H1 (cell line): ENCODE data around the gene GMCL2. TPM values are rescaled to one million over a fixed set of nuclear protein-coding genes. Genes with fewer than 3 reads are reported as not detected.

Source experiments
- CTCF ChIA-PET: fragments of 300-600 bp; sonication (Branson Sonifier 250); formaldehyde crosslinking; loops from one replicate; lab custom pipeline; 2021; ENCODE audit not compliant: partially characterized antibody; lab: Charles Lee
- POLR2A ChIA-PET: fragments of 300-600 bp; sonication (Branson Sonifier 250); formaldehyde crosslinking; loops from one replicate; lab custom pipeline; 2021; ENCODE audit warnings: inconsistent platforms; ENCODE audit not compliant: partially characterized antibody; lab: Charles Lee
- DNase-seq, 2 experiments: peaks; one replicate each; pipeline versions ENCODE4 v3.0.0 to v3.0.0-alpha.2; 2010 to 2022; ENCODE audit warnings: low spot score in 2 of 2, low read depth in 1 of 2, mixed read lengths in 1 of 2
- FAIRE-seq: peaks from 2 replicates; lab custom pipeline; 2011; peaks lifted over from hg19 to GRCh38; lab: Jason Lieb, UNC
- H2AFZ ChIP-seq: 2 replicates; pipeline ENCODE4 v1.8.1; 2012; ENCODE audit warnings: low read length, inconsistent platforms
- H2AK5ac ChIP-seq: 2 replicates; pipeline ENCODE4 v1.6.1; 2013; ENCODE audit warnings: low read depth, low read length
- H2BK120ac ChIP-seq: replicated peaks from 2 replicates; pipeline ENCODE3; 2013; ENCODE audit warnings: low read depth, low read length, inconsistent platforms
- H2BK12ac ChIP-seq: 2 replicates; pipeline ENCODE4 v1.6.1; 2013; ENCODE audit warnings: low read depth, low read length
- H2BK15ac ChIP-seq: 2 replicates; pipeline ENCODE4 v1.6.1; 2013; ENCODE audit warnings: low read length
- H2BK20ac ChIP-seq: 2 replicates; pipeline ENCODE4 v1.6.1; 2013; ENCODE audit warnings: low read length
- H2BK5ac ChIP-seq: 2 replicates; pipeline ENCODE4 v1.6.1; 2013; ENCODE audit warnings: low read depth, low read length
- H3K14ac ChIP-seq: 2 replicates; pipeline ENCODE4 v1.6.1; 2013; ENCODE audit warnings: inconsistent platforms; ENCODE audit not compliant: insufficient read length
- H3K18ac ChIP-seq: 2 replicates; pipeline ENCODE4 v1.6.1; 2013; ENCODE audit warnings: low read length; ENCODE audit errors: extremely low read depth
- H3K23ac ChIP-seq: 2 replicates; pipeline ENCODE4 v1.6.1; 2013; ENCODE audit warnings: inconsistent platforms; ENCODE audit not compliant: insufficient read length
- H3K23me2 ChIP-seq: 2 replicates; pipeline ENCODE4 v1.6.1; 2013; ENCODE audit warnings: low read depth, low read length
- H3K27ac ChIP-seq: 2 replicates; pipeline ENCODE4 v1.6.1; 2011; ENCODE audit warnings: low read depth, low read length, inconsistent platforms
- H3K27me3 ChIP-seq, 4 experiments: replicated peaks in 1 of 4; 1 replicate in 1 of 4; 2 replicates in 3 of 4; pipeline versions ENCODE4 v1.6.1 to v1.8.1; 2011 to 2013; ENCODE audit warnings: low read length in 3 of 4, mild to moderate bottlenecking in 3 of 4, inconsistent platforms in 2 of 4, mixed read lengths in 2 of 4, moderate library complexity in 1 of 4; ENCODE audit not compliant: control insufficient read depth in 3 of 4, insufficient read depth in 3 of 4; ENCODE audit errors: extremely low read depth in 1 of 4
- H3K36me3 ChIP-seq, 4 experiments: 2 replicates each; pipeline versions ENCODE4 v1.6.1 to v1.8.1; 2011 to 2013; ENCODE audit warnings: mild to moderate bottlenecking in 4 of 4, low read length in 3 of 4, moderate library complexity in 2 of 4, control low read depth in 1 of 4, inconsistent platforms in 1 of 4; ENCODE audit not compliant: insufficient read depth in 4 of 4, control insufficient read depth in 2 of 4
- H3K4ac ChIP-seq: replicated peaks from 2 replicates; pipeline ENCODE3; 2013; ENCODE audit warnings: low read length, low read depth, mixed read lengths, inconsistent platforms; ENCODE audit not compliant: insufficient read length
- H3K4me1 ChIP-seq, 4 experiments: replicated peaks in 1 of 4; 1 replicate in 1 of 4; 2 replicates in 3 of 4; pipeline versions ENCODE4 v1.6.1 to v1.8.1; 2011 to 2013; ENCODE audit warnings: low read length in 3 of 4, inconsistent platforms in 2 of 4, mixed read lengths in 1 of 4; ENCODE audit not compliant: insufficient read depth in 4 of 4, control insufficient read depth in 3 of 4
- H3K4me2 ChIP-seq, 2 experiments: 2 replicates each; pipeline versions ENCODE4 v1.6.1 to v1.8.1; 2011 to 2013; ENCODE audit warnings: low read depth in 2 of 2, low read length in 2 of 2, control low read depth in 1 of 2, inconsistent platforms in 1 of 2, mild to moderate bottlenecking in 1 of 2; ENCODE audit not compliant: insufficient read depth in 1 of 2
- H3K4me3 ChIP-seq, 4 experiments: fragments of 200-600, 300-600 bp in 1 of 4; sonication (generic), shearing (Covaris generic), sonication (Bioruptor Twin) in 1 of 4; 2 replicates each; pipeline versions ENCODE4 v1.5.1 to v1.8.1; 2011 to 2016; ENCODE audit warnings: low read length in 4 of 4, low read depth in 3 of 4, control low read depth in 2 of 4, inconsistent platforms in 2 of 4, mild to moderate bottlenecking in 2 of 4, mixed read lengths in 1 of 4, moderate library complexity in 1 of 4; ENCODE audit not compliant: insufficient read depth in 2 of 4; ENCODE audit errors: extremely low read depth in 1 of 4
- H3K56ac ChIP-seq: replicated peaks from 2 replicates; pipeline ENCODE3; 2013; ENCODE audit warnings: low read depth, mild to moderate bottlenecking, mixed read lengths, low read length, inconsistent platforms; ENCODE audit not compliant: insufficient read length
- H3K79me1 ChIP-seq: 2 replicates; pipeline ENCODE4 v1.6.1; 2013; ENCODE audit warnings: low read depth, low read length, control low read depth
- H3K79me2 ChIP-seq, 2 experiments: 2 replicates each; pipeline versions ENCODE4 v1.6.1 to v1.8.1; 2012 to 2013; ENCODE audit warnings: low read length in 2 of 2, mild to moderate bottlenecking in 2 of 2, inconsistent platforms in 1 of 2; ENCODE audit not compliant: insufficient read depth in 2 of 2, control insufficient read depth in 1 of 2
- H3K9ac ChIP-seq, 4 experiments: replicated peaks in 1 of 4; 1 replicate in 1 of 4; 2 replicates in 3 of 4; pipeline versions ENCODE4 v1.6.1 to v1.8.1; 2011 to 2013; ENCODE audit warnings: low read depth in 3 of 4, low read length in 3 of 4, control low read depth in 2 of 4, mild to moderate bottlenecking in 2 of 4, moderate library complexity in 2 of 4, inconsistent platforms in 1 of 4; ENCODE audit errors: extremely low read depth in 1 of 4
- H3K9me3 ChIP-seq, 2 experiments: 2 replicates each; pipeline versions ENCODE4 v1.6.1 to v1.8.1; 2012 to 2013; ENCODE audit warnings: mild to moderate bottlenecking in 2 of 2, moderate library complexity in 2 of 2, control low read depth in 1 of 2, inconsistent platforms in 1 of 2, low read depth in 1 of 2, low read length in 1 of 2, mixed read lengths in 1 of 2; ENCODE audit not compliant: insufficient read depth in 2 of 2
- H4K20me1 ChIP-seq, 2 experiments: replicated peaks in 1 of 2; 2 replicates each; pipeline versions ENCODE3 to v1.8.1; 2011 to 2013; ENCODE audit warnings: inconsistent platforms in 2 of 2, low read length in 2 of 2, mild to moderate bottlenecking in 1 of 2; ENCODE audit not compliant: insufficient read depth in 2 of 2, control insufficient read depth in 1 of 2
- H4K5ac ChIP-seq: 2 replicates; pipeline ENCODE4 v1.6.1; 2013; ENCODE audit warnings: low read length, low read depth, mixed read lengths, inconsistent platforms; ENCODE audit not compliant: insufficient read length
- H4K8ac ChIP-seq: 2 replicates; pipeline ENCODE4 v1.8.0; 2013; ENCODE audit warnings: mild to moderate bottlenecking, moderate library complexity, low read length, inconsistent platforms; ENCODE audit not compliant: insufficient read depth; ENCODE audit errors: extremely low read depth
- H4K91ac ChIP-seq: replicated peaks from 2 replicates; pipeline ENCODE3; 2013; ENCODE audit warnings: low read length, mixed read lengths, inconsistent platforms; ENCODE audit not compliant: insufficient read length
- CEBPB ChIP-seq: IDR thresholded peaks from 2 replicates; pipeline ENCODE4 v1.6.1; 2012; ENCODE audit warnings: low read depth, low read length
- CREB1 ChIP-seq: IDR thresholded peaks from 2 replicates; pipeline ENCODE4 v1.6.1; 2012; ENCODE audit warnings: inconsistent platforms
- EZH2 ChIP-seq: fragments of 200-600 bp; sonication (generic); IDR thresholded peaks from 2 replicates; pipeline ENCODE4 v1.7.1; 2012; ENCODE audit warnings: low read depth, mild to moderate bottlenecking, moderate library complexity, low read length, inconsistent platforms; ENCODE audit not compliant: severe bottlenecking
- HDAC6 ChIP-seq: IDR thresholded peaks from one replicate; pipeline ENCODE4 v1.7.1; 2012; ENCODE audit warnings: low read depth, mild to moderate bottlenecking, inconsistent platforms, low read length, moderate library complexity
- KDM5A ChIP-seq: fragments of 200-600 bp; IDR thresholded peaks from 2 replicates; pipeline ENCODE4 v1.7.1; 2012; ENCODE audit warnings: mild to moderate bottlenecking, low read length, inconsistent platforms, mixed read lengths
- MAFK ChIP-seq: IDR thresholded peaks from 2 replicates; pipeline ENCODE4 v1.6.1; 2012; ENCODE audit warnings: low read depth, mild to moderate bottlenecking, improper control_type of control experiment, low read length
- MAX ChIP-seq: IDR thresholded peaks from 2 replicates; pipeline ENCODE4 v1.6.1; 2012; ENCODE audit warnings: inconsistent platforms
- POLR2A ChIP-seq, 2 experiments: IDR thresholded peaks; 1 replicate in 1 of 2; 2 replicates in 1 of 2; pipeline ENCODE4 v1.6.1; 2011; ENCODE audit warnings: low read depth in 2 of 2, low read length in 2 of 2, mild to moderate bottlenecking in 2 of 2; ENCODE audit errors: control extremely low read depth in 1 of 2
- POLR2AphosphoS5 ChIP-seq: IDR thresholded peaks from 2 replicates; pipeline ENCODE4 v1.6.1; 2011; ENCODE audit warnings: low read depth, low read length
- RNF2 ChIP-seq: fragments of 200-900, 300-1000 bp; sonication (generic); IDR thresholded peaks from 2 replicates; pipeline ENCODE4 v1.7.1; 2016; ENCODE audit warnings: borderline replicate concordance, low read depth, mild to moderate bottlenecking, antibody characterized with exemption, low read length; ENCODE audit not compliant: poor library complexity, severe bottlenecking; ENCODE audit errors: missing control alignments
- YY1 ChIP-seq: IDR thresholded peaks from 2 replicates; pipeline ENCODE4 v1.6.1; 2011; ENCODE audit warnings: low read depth, mild to moderate bottlenecking, low read length
- ZNF274 ChIP-seq: IDR thresholded peaks from 2 replicates; pipeline ENCODE4 v1.7.0; 2012; ENCODE audit warnings: low read length, borderline replicate concordance; ENCODE audit errors: extremely low read depth
- whole genome bisulfite sequencing, 2 experiments: shearing (Covaris generic) in 1 of 2; methylation state at CpG; one replicate each; pipeline versions ENCODE4 v1.1.6 to v1.1.7; 2013 to 2015; ENCODE audit warnings: low lambda C conversion rate in 2 of 2, mixed read lengths in 2 of 2, inconsistent platforms in 1 of 2, low coverage in 1 of 2, missing lambda C conversion rate in 1 of 2; ENCODE audit not compliant: insufficient replicate concordance in 2 of 2, insufficient coverage in 1 of 2, insufficient read length in 1 of 2; ENCODE audit errors: extremely low coverage in 1 of 2, missing lambda C conversion rate in 1 of 2; 5-methylcytosine and 5-hydroxymethylcytosine counted together
- polyA plus RNA-seq, 7 experiments: library from polyadenylated mRNA; depleted of rRNA in 3 of 7; stranded (reverse) in 5 of 7; unstranded in 2 of 7; fragments of >200 nt in 5 of 7; fragments of 200-250 nt in 2 of 7; gene quantifications; 1 replicate in 5 of 7; 2 replicates in 1 of 7; 4 replicates in 1 of 7; pipeline versions ENCODE4 v1.2.1 to v1.2.3, GENCODE V29; 2011 to 2013; ENCODE audit warnings: missing spikeins in 2 of 7, mixed read lengths in 2 of 7
- total RNA-seq: library from RNA; stranded (reverse); fragmentation: NEBNext Ultra II Directional; extraction: Animal tissue kit (Norgen Biotek cat#: 25700); gene quantifications from 2 replicates; pipeline ENCODE4 v1.2.1, GENCODE V29; 2021

GMCL2 gene
- total and polyA plus RNA-seq, 2 of the 8 experiments (the other 6 are each of a cell fraction or from before 2014, with no cell fraction given) = 0.13 TPM; not detected in 1

GRCh38 chr5:178215280-178216002, 28.3 kb upstream of the GMCL2 start:
- H3K9ac ChIP-seq = no peak overlapping the region; a peak in 1 of 7 replicates
- H3K4me1 ChIP-seq = peaks cover 0 to 5% (median 1%) of the 10 kb centered on the region in 4 experiments; a peak in 2 of 7 replicates
- ChIA-PET POLR2A (interaction anchor here (1.2 to 31.3 kb wide), 6 partner anchors 9 to 65 kb away, joined by 3 to 985 read pairs (median 64); partner anchors contain the start of genes GMCL2, HNRNPAB and PHYKPL), CTCF (interaction anchor here (1.0 to 2.6 kb wide), 4 partner anchors 9 to 95 kb away, joined by 3 to 8 read pairs (median 6); partner anchors contain the start of gene PHYKPL)
- H3K79me1 ChIP-seq = 0 out of 2 replicates have a peak, but pooled peaks cover 2% of the 10 kb centered on the region
- H2AFZ ChIP-seq = no peak overlapping the region
- H3K79me2 ChIP-seq = no peaks in the 10 kb centered on the region
- H4K91ac ChIP-seq = no peak overlapping the region
- H3K56ac ChIP-seq = no peak overlapping the region
- H2BK20ac ChIP-seq = no peak overlapping the region
- no peak overlapping the region for H3K4me2 ChIP-seq
- H3K27ac ChIP-seq = no peak overlapping the region
- H2BK5ac ChIP-seq = no peak overlapping the region
- no peak overlapping the region for H2AK5ac ChIP-seq
- FAIRE-seq (no peak), DNase-seq (no peak)
- H3K36me3 ChIP-seq = peaks cover 15 to 75% (median 36%) of the 10 kb centered on the region in 4 experiments
- no peaks in the 10 kb centered on the region for H3K9me3 ChIP-seq
- no peak overlapping the region for H3K23ac ChIP-seq
- H3K14ac ChIP-seq = no peak overlapping the region
- H2BK12ac ChIP-seq = no peak overlapping the region
- H3K4me3 ChIP-seq = no peak overlapping the region
- no peak overlapping the region for H2BK120ac ChIP-seq
- peak in 1 of 2 experiments; percentile 24; a peak in 1 of 3 replicates for TF ChIP-seq POLR2A (IDR thresholded peaks at IDR 0.05; ENCODE audit: control extremely low read depth in 1 of 2, low read depth in 2 of 2, low read length in 2 of 2)
- TF ChIP-seq MAX = no peak
- TF ChIP-seq HDAC6 = no peak
- TF ChIP-seq CREB1 = no peak
- no peak for TF ChIP-seq MAFK
- no peak for TF ChIP-seq ZNF274
- no peak for TF ChIP-seq KDM5A
- no peak for TF ChIP-seq EZH2
- no peak for TF ChIP-seq RNF2
- TF ChIP-seq POLR2AphosphoS5 = 0 out of 2 replicates have a peak, but pooled peaks have one; percentile 17
- TF ChIP-seq YY1 = no peak
- no peak for TF ChIP-seq CEBPB
- no peak overlapping the region for H4K8ac ChIP-seq
- H4K5ac ChIP-seq = no peak overlapping the region
- no peak overlapping the region for H3K4ac ChIP-seq
- no peaks in the 10 kb centered on the region for H3K23me2 ChIP-seq
- WGBS, 2 experiments = 85% methylated on average over 13 of the region's 13 CpGs; no CpG with 5 or more reads in 1 of the 2 experiments
- H2BK15ac ChIP-seq = no peak overlapping the region
- no peak overlapping the region for H3K18ac ChIP-seq
- no peaks in the 10 kb centered on the region for H3K27me3 ChIP-seq
- H4K20me1 ChIP-seq = peaks cover 16 to 23% of the 10 kb centered on the region in 2 experiments
